Progenitor cell of endocrine pancreas (in vitro differentiated cells): Measurements from ENCODE around the gene CPLANE2. TPM values are rescaled to one million over a fixed set of nuclear protein-coding genes. Genes with fewer than 3 reads are reported as not detected.

Source experiments
- DNase-seq: peaks from one replicate; pipeline ENCODE4 v3.0.0; 2021; ENCODE audit warnings: low spot score; ENCODE audit not compliant: unreplicated experiment
- H3K27ac Mint-ChIP-seq: 2 replicates; pipeline ENCODE4 v1.8.0; 2021; ENCODE audit warnings: mild to moderate bottlenecking, moderate library complexity, mixed read lengths
- H3K27me3 Mint-ChIP-seq: 2 replicates; pipeline ENCODE4 v1.8.0; 2021; ENCODE audit warnings: mixed read lengths
- H3K36me3 Mint-ChIP-seq: 2 replicates; pipeline ENCODE4 v1.8.0; 2022; ENCODE audit warnings: mixed read lengths; ENCODE audit not compliant: insufficient read depth
- H3K4me1 Mint-ChIP-seq: 2 replicates; pipeline ENCODE4 v1.8.0; 2021; ENCODE audit warnings: low read depth, mixed read lengths
- H3K4me3 Mint-ChIP-seq: 2 replicates; pipeline ENCODE4 v1.8.0; 2021; ENCODE audit warnings: low read depth, mild to moderate bottlenecking, moderate library complexity, mixed read lengths
- H3K9me3 Mint-ChIP-seq: 2 replicates; pipeline ENCODE4 v1.8.0; 2021; ENCODE audit warnings: low read depth, mixed read lengths
- total RNA-seq: library from RNA; stranded (reverse); gene quantifications from 2 replicates; pipeline ENCODE4 v1.2.1, GENCODE V29; 2021
- TF ChIP-seq, protein P1 (sequence below): fragments of 200-600 bp; sonication (generic); IDR thresholded peaks from one replicate; pipeline ENCODE4 v1.5.0; 2021; ENCODE audit warnings: antibody characterized with exemption, mild to moderate bottlenecking; ENCODE audit not compliant: unreplicated experiment

Gene CPLANE2
- total RNA-seq, 1 donor from 2014 or later = 16.5 TPM

DNA sequence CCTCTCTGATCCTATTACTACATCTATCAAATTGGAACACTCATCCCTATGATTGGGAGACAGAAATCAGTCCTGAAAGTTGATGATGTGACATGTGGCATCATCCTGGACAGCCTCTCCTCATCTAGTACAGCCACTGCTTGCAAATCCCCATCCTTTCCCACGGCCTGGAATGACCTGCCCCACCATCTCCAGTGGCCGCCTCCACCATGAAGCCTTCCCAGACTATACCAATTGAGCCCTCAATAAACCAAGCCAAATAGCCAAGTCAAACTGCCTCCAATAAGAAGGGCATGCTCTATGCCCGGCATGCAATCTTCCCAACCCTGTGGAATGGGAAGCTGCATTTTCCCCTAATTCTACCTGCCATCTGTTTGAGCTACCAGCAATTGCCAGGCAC, 24.0 kb downstream of the CPLANE2 start:
- peak overlapping the region; percentile 49 for H3K27ac Mint-ChIP-seq
- peaks cover 30% of the 10 kb centered on the region for H3K4me1 Mint-ChIP-seq
- H3K36me3 Mint-ChIP-seq = peaks cover 2% of the 10 kb centered on the region
- TF ChIP-seq, protein P1, sequence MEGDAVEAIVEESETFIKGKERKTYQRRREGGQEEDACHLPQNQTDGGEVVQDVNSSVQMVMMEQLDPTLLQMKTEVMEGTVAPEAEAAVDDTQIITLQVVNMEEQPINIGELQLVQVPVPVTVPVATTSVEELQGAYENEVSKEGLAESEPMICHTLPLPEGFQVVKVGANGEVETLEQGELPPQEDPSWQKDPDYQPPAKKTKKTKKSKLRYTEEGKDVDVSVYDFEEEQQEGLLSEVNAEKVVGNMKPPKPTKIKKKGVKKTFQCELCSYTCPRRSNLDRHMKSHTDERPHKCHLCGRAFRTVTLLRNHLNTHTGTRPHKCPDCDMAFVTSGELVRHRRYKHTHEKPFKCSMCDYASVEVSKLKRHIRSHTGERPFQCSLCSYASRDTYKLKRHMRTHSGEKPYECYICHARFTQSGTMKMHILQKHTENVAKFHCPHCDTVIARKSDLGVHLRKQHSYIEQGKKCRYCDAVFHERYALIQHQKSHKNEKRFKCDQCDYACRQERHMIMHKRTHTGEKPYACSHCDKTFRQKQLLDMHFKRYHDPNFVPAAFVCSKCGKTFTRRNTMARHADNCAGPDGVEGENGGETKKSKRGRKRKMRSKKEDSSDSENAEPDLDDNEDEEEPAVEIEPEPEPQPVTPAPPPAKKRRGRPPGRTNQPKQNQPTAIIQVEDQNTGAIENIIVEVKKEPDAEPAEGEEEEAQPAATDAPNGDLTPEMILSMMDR = no peak
- H3K4me3 Mint-ChIP-seq = peak overlapping the region; percentile 85
- DNase-seq = no peak
- no peaks in the 10 kb centered on the region for H3K9me3 Mint-ChIP-seq
- H3K27me3 Mint-ChIP-seq = no peaks in the 10 kb centered on the region

DNA sequence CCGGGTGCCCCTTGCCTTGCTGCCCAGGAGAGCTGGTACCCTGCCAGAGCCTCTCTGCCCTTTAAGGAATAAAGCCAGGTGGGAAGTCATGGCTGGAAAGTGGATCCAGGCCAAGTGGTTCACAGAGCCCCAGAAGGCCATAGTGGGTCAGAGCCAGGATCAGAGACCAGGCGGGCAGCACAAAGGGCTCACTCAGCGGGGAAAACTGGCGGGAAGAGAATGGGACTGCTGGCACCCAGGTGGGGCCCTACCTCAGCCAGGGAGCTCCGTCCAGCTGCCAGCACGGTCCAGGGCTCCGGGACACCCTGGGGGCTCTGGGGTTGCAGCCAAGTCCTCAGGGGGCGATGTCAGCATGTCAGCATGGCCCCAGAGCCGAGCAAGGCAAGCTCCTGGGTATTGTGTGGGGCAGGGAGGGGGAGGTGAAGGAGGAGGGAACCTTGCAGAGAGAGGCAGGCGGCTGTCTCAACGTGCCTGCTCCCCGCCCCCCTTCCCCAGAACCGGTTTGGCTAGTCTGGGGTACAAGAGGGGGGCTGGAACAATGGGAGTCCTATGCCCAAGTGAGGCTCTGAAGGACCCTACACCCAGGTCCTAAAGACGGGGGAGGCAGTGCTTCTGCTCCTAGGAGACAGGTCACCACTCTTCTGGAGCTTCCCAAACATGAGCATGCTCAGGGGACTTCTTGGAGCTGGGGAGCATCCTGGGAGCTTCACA, 24.6 kb downstream of the CPLANE2 start, which contains the start of gene ARHGEF19:
Gene ARHGEF19, minus strand, starts transcription at position 402 of the 711 bp plus-strand sequence. CDS start 3,598 bp downstream, outside the sequence.
- H3K27me3 Mint-ChIP-seq = no peaks in the 10 kb centered on the region
- DNase-seq = peak; percentile 72
- H3K9me3 Mint-ChIP-seq = no peaks in the 10 kb centered on the region
- peaks cover 29% of the 10 kb centered on the region for H3K4me1 Mint-ChIP-seq
- TF ChIP-seq, protein P1 = no peak
- H3K27ac Mint-ChIP-seq = peak within 1 kb of the TSS; percentile 85
- H3K4me3 Mint-ChIP-seq = peak within 1 kb of the TSS; percentile 85
- H3K36me3 Mint-ChIP-seq = peaks cover 2% of the 10 kb centered on the region

DNA sequence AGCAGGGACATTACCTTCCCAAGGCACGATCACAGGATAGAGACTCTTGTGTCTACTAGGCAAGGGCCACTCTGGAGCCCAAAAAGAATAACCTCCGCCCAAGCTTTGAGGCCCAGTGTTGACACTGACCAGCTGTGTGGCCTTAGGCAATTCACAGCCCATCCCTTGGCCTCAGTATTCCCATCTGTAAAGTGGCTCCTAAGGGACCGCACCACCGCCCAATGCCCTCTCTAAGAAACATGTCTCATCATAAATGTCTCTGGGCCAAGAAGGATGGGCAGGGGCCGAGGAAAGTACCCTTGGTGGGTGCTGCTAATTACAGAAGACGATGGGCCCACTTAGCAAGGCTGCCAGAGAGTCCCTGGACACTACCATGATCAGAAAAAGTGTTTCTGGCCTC, 25.2 kb downstream of the CPLANE2 start:
- Mint-ChIP-seq H3K27me3 (no peaks in the 10 kb centered on the region), H3K36me3 (peaks cover 4% of the 10 kb centered on the region), H3K4me3 (peak overlapping the region; percentile 85), H3K27ac (peak overlapping the region; percentile 85), H3K4me1 (peaks cover 32% of the 10 kb centered on the region), H3K9me3 (no peaks in the 10 kb centered on the region)
- DNase-seq = no peak
- TF ChIP-seq, protein P1 = no peak

DNA sequence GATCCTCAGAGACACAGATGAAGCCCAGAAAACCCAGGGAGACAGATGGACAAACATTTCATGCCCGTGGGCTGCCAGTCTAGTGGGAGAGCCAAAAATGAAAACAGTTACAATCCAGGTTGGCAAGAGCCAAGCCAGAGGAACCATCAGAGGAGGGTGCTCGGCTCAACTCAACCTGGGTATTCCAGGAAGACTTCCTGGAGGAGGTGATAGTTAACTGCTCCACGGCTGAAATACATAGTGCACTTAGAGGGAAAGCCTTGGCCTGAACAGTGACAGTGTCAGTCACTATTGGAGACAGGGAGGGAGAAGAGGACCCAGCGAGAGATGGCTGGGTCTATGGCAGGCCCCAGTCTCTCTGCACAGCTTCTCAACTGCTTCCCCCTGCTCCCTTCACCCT, 26.4 kb downstream of the CPLANE2 start:
- H3K4me3 Mint-ChIP-seq = peak overlapping the region; percentile 85
- DNase-seq = no peak

DNA sequence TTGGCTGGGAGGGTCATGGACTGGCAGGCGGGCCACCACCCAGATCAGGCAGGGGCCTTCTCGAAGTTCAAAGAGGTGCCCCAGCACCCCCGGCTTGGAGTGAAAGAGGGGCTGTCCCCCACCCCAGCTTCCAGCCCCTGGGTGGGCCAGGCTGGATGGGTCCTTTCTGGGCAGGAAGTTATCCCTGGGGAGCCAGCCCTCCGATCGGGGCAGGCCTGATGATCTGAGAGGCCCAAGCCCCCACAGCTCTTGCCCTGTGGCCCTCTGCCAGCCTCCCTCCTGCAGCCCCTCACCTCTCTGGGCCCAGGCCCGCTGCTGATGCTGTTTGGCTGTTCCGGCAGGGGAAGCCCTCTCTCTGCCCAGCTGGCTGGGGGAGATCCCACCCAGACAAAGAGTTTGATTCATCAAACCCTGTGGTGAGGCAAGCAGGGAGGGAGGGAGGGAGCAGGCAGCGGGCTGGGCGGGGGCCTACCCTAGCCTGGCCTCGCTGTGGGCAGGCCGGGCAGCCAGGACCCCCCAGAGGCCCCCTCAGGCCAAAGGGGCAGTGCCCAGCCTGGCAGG, 27.1 kb downstream of the CPLANE2 start:
- Mint-ChIP-seq H3K27me3 (no peaks in the 10 kb centered on the region), H3K4me1 (peaks cover 30% of the 10 kb centered on the region), H3K9me3 (no peaks in the 10 kb centered on the region), H3K27ac (no peak overlapping the region), H3K36me3 (peaks cover 5% of the 10 kb centered on the region), H3K4me3 (peak overlapping the region; percentile 85)
- TF ChIP-seq, protein P1 = no peak
- no peak for DNase-seq

More for the DNA sequence above, 26.4 kb downstream of the CPLANE2 start:
- no peaks in the 10 kb centered on the region for H3K9me3 Mint-ChIP-seq
- TF ChIP-seq, protein P1 = no peak
- H3K4me1 Mint-ChIP-seq = peaks cover 30% of the 10 kb centered on the region
- H3K27me3 Mint-ChIP-seq = no peaks in the 10 kb centered on the region
- H3K27ac Mint-ChIP-seq = no peak overlapping the region
- H3K36me3 Mint-ChIP-seq = peaks cover 4% of the 10 kb centered on the region
